HG03039 (cell line): ENCODE measurements around the gene ATRIP.
"Not testable (repeated sequence)": the region's sequence is repeated elsewhere in the genome, so short reads cannot be mapped to it uniquely, and the experiment has no call there.

Experiments used
- ATAC-seq: cut with Tn5 transposase; IDR thresholded peaks from one replicate; pipeline ENCODE4 v1.9.1; 2021; ENCODE audit warnings: mild to moderate bottlenecking, moderate library complexity; ENCODE audit not compliant: unreplicated experiment

ATRIP gene

DNA sequence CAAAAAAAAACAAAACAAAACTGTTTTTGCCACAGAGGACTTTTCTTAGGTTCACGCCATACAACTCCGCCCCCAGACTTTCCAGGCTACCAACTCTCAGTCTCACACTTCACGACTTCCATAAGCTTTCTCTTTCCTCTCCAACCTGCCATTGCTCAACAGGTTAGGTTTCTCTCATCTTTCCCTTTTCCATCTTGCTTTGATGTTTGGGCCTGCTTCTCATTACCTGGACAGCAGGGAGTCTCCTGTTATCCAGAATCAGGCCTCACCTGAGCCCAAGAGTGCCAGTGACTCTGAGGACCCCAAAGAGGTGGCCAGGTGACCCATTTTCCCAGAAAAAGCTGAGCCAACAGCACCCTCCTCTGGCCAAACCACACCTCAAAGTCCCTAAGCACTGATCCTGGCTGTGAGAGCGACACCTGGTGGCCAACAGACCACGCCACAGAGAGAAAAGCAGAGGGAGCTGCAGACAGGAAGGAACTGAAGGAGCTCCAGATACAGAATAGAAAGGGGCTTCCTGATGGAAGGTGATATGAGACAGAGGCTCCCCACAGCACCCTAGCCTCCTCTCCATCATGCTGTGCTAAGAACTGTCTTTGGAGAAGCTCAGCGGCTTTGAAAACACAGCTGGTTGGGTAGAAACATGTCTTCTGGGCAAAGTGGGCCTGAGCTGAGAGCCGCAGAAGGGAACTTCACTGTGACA, 10.6 kb upstream of the ATRIP start:
- ATAC-seq: no peak

DNA sequence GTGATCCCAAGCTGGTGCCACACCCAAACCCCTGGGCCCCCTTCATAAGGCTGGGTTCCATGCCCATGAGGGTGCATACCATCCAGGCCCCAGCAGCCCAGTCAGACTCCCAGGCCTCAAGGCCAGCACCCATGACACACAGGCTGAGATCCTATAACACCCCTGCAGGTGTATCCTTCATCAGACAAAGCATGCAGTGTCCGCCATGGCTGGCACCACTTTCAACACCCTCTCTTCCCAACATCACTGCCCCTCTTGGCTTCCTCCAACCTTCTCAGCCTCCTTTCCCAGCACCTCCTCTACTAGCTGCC, 10.1 kb upstream of the ATRIP start:
- ATAC-seq: no peak

DNA sequence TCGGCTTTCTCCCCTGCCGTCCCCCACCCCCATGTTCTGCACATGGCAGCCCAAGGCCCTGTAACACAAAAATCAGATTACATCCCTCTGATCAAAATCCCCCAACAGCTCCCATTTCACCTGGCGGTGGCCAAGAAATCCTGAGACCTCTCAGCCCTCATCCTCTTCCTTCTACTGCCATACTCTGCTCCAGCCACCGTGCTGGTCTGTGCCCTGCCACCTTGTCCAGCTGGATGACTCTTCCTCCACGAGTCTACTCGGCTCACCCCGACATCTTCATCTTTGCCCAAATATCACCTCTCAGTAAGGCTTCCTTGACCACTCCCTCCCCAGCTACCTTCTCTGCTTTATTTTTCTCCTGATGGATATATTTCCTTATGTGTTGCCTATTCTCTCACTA, 9.7 kb upstream of the ATRIP start:
- ATAC-seq: no peak

DNA sequence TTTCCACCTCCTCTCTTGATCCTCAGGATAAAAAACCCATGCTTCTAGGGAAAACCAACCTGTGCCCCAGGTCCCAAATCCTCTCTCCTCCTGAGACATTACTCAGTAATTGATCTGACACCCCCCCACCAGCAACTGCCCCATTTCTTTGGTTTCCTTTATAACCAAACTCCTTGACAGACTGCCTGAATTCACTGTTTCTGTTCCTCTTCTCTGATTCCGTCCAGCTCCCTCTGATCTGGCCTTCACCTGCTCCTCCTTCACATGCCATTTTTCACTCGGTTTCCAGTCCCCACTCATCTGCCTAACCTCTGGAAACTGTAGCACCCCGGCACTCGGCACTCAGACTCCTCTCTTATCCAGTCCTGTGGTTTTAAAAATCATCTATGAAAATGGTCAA, 8.7 kb upstream of the ATRIP start:
- ATAC-seq: no peak

DNA sequence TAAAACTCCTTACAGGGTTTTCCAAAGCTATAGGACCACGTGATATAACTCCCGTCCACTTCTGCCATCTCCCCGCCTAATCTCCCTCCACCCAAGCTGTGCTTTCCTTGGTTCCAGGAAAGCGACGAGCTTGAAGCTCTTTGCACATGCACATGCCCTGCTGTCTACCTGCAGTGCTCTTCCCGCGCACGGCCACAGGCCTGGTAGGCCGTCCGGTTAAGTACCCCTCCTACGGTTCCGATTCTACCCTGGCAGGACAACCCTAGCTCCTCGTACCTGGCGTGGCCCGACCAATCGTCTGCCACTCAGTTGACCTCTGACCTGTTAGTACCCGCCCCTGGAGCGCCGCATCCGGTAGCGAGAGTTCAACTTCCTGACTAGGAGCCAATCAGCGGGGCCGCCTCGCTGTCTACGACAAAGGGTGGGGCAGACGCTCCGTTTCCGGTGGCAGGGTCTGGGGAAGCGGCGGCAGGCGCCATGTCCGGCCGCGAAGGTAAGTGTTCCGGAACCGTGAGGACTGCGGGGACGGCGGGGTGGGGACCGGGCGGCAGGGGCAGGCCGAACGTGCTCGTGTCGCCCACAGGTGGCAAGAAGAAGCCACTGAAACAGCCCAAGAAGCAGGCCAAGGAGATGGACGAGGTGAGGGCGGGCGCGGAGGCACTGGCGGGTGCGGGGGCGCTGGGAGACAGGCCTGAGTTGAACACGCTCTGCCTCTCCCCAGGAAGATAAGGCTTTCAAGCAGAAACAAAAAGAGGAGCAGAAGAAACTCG, 6.5 kb upstream of the ATRIP start, which contains the start of the genes CCDC51 and TMA7:
Gene CCDC51, minus strand, starts transcription at position 300 of the 770 bp plus-strand sequence. CDS start 4,991 bp downstream, outside the sequence.
Gene TMA7, plus strand, starts transcription at position 438 of the 770 bp plus-strand sequence. Its CDS starts 40 bp downstream, at position 478.
- ATAC-seq: peak; percentile 91

DNA sequence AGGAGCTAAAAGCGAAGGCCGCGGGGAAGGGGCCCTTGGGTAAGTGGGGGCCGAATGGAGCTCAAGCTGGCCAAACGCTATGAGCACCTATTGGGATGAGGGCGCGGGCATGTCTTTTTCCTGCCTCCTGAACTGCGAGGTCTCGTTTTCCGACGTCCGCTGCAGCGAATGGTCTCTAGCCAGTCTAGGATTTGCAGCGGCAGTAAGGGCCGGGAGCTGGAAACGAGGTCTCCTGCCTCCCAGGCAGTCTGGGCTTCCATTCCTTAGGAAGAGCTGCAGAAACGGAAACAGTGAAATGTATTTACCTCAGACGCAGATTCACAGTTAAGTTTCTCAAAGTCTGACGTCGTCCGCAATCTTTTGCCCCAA, 6.0 kb upstream of the ATRIP start:
- ATAC-seq: no peak

DNA sequence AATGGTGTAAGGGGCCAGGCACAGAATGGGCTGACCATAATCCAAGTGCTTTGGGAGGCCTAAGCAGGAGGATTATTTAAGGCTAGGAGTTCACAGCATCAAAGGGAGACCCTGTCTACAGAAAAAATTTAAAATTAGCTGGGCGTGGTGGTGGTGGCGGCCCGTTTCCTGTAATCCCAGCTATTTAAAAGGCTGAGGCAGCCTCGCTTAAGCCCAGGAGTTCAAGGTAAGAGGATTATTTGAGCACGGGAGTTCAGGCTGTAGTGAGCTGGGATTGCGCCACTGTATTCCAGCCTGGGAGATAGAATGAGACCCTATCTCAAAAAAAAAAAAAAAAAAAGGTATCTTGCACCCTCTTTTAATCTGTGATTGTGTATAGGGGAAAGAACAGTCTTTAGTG, 4.6 kb upstream of the ATRIP start:
- ATAC-seq: no peak

DNA sequence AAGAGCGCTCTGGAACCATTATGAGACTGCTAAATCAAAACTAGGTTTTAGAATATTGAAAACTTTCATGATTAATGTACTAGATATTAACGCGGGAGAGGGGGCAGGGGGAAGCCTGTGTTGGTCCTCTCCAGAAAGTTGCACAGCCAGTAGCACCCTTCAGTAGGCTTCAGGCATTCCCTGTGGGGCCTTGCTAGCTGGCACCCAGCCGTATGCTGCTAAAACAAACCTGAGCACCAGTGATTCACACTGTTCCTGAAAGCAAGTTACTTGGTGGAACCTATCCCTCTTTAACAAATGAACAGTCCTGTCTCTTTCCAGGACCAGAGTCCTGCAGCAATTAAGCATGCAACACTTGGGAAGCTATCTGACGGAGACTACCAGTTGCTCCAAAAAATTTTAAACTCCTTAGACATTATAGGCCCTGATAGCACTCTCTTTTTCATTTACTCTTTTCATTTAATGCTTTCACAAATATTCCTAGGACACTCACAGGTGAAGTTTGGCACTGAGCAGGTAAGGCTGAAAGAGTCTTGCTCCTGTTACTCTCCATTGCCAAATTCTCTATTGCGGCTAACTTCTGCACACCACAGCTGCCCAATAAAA, 1.2 kb upstream of the ATRIP start:
- ATAC-seq: no peak

DNA sequence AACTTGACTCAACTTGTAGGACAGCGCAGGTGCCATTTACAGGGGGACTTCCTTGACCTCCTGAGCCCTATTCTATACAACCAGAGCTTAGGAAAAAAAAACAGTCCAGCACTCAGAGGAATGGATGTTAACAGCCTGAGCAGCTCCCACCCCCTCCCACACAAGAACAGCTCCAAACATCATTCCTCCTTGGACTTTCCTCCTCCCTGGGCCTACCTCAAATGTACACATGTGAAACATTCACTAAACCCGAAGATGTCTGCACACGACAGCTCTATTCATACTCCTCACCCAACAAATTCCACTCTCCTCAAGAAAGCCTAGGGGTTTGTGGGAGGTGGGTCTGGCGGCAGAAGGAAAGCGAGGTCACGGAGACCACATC, 503 bp upstream of the ATRIP start:
- no peak for ATAC-seq

DNA sequence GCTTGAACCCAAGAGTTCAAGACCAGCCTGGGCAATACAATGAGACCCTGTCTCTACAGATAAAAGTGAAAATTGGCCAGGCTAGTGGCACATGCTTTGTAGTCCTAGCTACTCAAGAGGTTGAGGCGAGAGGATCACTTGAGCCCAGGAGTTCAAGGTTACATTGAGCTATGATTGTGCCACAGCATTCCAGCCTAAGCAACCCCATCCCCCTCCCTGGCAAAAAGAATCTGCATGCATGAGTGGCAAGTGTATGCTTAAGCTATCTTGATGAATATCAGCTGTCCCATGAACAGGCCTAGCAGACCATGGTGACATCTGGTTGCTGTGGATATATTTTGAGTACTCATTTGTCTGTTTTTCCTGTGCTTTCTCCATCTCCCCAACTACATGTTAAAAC, 4.7 kb downstream of the ATRIP start:
- no peak for ATAC-seq

DNA sequence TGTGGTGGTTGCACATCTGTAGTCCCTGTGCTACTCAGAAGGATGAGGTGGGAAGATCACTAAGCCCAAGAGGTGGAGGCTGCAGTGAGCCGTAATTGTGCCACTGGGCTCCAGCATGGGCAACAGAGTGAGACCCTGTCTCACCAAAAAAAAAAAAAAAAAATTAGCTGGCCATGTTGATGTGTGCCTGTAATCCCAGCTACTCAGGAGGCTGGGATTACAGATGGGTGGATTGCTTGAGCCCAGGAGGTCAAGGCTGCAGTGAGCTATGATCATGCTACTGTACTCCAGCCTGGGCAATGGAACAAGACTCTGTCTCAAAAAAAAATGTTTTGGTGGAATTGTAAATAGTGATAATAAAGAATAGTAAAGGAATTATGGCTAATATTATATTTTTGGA, 9.9 kb downstream of the ATRIP start:
- ATAC-seq: no peak

DNA sequence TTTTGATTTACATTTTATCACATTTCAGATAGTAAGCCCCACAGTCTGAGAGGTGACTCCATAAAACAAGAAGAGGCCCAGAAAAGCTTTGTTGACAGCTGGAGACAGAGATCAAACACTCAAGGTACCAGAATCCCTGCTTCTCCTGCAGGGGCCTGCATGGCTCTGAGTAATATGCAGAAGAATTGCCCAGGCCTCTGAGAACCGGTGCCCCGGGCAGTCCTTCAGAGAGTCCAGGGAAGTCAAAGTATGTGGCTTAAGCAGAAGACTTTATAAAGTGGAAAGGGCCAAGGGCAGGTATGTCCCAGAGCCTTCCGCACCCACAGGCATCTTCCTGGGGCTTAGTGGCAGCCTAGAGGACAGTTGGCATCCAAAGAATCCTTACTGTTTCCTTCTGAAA, 12.8 kb downstream of the ATRIP start:
- ATAC-seq: no peak

DNA sequence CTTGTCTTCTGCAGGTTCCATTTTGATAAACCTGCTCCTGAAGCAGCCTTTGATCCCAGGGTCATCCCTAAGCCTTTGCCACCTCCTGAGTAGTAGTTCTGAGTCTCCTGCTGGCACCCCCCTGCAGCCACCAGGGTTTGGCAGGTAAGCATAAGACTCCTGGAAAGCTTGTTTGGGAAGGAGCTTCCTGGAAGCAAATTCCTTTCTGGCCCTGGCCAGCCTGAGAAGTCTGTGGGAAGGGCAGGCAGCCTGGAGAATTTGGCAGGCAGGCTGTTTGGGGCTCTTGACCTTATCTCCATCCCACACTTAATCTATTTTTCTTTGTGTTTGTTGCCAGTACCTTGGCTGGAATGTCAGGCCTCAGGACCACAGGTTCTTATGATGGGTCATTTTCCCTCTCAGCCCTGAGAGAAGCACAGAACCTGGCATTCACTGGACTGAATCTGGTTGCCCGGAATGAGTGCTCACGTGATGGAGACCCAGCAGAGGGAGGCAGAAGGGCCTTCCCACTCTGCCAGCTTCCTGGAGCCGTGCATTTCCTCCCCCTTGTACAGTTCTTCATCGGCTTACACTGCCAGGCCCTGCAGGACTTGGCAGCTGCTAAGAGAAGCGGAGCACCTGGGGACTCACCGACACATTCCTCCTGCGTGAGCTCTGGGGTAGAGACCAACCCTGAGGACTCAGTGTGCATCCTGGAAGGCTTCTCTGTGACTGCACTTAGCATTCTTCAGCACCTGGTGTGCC, 13.4 kb downstream of the ATRIP start:
- no peak for ATAC-seq

DNA sequence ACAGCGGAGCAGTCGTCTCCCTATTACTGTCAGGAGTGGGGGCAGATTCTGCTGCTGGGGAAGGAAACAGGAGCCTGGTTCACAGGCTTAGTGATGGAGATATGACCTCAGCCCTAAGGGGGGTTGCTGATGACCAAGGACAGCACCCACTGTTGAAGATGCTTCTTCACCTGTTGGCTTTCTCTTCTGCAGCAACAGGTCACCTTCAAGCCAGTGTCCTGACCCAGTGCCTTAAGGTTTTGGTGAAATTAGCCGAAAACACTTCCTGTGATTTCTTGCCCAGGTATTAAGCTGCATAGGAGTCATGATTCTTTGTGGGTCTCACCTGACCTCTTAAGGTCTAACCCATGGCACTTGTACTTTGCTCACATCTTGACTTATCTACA, 14.0 kb downstream of the ATRIP start:
- ATAC-seq: no peak

DNA sequence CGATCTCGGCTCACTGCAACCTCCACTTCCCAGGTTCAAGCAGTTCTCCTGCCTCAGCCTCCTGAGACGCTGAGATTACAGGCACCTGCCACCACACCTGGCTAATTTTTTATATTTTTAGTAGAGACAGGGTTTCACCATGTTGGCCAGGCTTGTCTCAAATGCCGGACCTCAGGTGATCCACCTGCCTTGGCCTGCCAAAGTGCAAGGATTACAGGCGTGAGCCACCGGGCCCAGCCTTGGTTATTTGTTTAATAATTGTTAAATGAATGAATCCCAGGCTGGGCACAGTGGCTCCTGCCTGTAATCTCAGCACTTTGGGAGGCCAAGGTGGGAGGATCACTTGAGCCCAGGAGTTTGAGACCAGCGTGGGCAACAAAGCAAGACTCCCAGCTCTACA, 15.2 kb downstream of the ATRIP start:
- not testable (repeated sequence) for ATAC-seq

DNA sequence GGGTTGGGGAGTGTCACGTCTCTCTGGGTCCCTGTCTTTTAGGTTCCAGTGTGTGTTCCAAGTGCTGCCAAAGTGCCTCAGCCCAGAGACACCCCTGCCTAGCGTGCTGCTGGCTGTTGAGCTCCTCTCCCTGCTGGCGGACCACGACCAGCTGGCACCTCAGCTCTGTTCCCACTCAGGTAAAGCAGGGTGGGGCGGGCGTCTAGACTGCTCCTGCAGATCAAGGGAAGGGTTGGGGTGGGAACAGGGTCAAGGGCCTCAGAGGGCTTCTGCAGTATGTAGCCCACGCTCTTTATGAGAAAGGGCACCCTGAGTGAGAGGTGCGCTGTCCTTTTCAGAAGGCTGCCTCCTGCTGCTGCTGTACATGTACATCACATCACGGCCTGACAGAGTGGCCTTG, 17.2 kb downstream of the ATRIP start:
- ATAC-seq: no peak

DNA sequence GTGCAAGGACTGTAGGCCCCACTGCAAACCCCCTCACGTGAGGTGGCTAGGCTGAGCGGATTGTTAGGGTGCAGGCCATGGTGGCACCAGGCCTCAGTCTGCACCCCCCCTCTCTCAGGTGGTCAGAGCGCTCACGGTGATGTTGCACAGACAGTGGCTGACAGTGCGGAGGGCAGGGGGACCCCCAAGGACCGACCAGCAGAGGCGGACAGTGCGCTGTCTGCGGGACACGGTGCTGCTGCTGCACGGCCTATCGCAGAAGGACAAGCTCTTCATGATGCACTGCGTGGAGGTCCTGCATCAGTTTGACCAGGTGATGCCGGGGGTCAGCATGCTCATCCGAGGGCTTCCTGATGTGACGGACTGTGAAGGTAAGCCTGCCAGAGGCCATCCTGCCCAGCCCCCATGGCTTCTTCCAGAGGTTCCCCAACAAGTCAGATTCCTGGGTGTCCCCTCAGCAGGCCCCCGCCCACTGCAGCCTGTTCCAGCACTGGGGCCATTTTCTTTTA, 18.2 kb downstream of the ATRIP start:
- ATAC-seq: no peak

DNA sequence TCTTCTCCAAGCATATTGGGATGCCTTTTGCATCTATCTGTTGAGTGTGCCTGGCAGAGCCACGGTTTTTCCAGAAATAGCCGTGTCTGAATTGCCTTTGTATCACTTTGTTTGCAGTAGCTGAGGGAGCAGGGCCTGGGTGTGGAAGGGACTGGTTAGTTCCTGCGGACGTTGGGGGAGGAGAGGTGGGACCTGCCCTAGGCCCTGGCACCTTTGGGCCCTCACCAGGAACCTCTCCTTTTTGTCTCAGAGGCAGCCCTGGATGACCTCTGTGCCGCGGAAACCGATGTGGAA, 18.6 kb downstream of the ATRIP start:
- ATAC-seq: no peak

DNA sequence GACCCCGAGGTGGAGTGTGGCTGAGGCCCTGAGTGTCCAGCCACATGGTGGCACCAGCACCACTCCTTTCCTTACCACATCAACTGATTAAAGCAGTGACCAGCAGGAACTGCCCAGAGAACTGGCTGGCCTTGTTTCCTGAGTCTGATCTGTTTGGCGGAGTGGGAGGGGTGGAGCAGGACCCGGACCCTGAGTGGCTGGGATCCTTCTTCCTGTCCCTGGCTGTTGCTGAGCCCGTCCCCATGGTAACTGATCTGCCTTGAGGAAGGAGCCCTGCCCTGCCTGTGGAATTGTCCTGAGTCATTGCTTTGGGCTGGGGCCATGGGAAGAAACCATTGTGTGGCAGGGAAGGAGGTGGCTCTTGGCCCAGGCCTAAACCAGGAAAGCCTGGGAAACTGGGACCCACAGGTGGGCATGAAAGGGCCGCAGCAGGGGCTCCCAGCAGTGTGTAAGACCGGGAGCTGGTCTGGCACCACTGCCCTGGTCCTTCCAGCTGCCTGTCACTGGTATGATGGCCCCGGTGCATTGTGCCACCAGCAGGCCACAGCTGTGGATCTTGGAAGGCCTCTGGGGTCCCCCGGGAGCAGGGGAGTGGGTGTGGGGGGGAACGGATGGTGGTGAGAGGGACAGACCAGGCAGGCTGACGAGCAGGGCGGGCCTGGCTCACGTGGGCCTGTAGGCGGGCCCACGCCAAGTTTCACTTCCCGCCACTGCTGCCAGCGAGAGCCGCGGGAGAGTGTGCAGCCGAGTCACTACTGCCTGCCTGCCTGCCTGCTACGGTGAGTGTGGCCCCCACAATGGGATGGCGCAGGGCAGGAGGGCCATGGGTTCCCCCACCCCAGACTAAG, 19.2 kb downstream of the ATRIP start:
- ATAC-seq: peak; percentile 64

DNA sequence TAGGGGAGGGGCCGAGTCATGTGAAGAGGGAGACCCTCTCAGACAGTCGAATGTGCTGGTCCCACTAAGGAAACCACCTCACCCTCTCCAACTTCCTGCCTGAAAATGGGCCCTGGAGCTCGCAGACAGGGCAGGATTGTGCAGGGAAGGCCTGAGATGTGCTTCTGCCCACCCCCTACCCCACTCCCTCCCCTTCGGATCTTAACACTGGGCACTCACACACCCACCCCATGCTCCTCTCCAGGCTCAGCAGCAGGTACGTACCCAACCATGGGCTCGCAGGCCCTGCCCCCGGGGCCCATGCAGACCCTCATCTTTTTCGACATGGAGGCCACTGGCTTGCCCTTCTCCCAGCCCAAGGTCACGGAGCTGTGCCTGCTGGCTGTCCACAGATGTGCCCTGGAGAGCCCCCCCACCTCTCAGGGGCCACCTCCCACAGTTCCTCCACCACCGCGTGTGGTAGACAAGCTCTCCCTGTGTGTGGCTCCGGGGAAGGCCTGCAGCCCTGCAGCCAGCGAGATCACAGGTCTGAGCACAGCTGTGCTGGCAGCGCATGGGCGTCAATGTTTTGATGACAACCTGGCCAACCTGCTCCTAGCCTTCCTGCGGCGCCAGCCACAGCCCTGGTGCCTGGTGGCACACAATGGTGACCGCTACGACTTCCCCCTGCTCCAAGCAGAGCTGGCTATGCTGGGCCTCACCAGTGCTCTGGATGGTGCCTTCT, 20.0 kb downstream of the ATRIP start:
- ATAC-seq: no peak
